HG03558 (cell line): ENCODE measurements around the gene ENDOU.

Source experiments
- ATAC-seq: cut with Tn5 transposase; IDR thresholded peaks from one replicate; pipeline ENCODE4 v1.9.1; 2021; ENCODE audit warnings: moderate number of reproducible peaks; ENCODE audit not compliant: unreplicated experiment; ENCODE audit errors: extremely low read depth

The ENDOU gene

DNA sequence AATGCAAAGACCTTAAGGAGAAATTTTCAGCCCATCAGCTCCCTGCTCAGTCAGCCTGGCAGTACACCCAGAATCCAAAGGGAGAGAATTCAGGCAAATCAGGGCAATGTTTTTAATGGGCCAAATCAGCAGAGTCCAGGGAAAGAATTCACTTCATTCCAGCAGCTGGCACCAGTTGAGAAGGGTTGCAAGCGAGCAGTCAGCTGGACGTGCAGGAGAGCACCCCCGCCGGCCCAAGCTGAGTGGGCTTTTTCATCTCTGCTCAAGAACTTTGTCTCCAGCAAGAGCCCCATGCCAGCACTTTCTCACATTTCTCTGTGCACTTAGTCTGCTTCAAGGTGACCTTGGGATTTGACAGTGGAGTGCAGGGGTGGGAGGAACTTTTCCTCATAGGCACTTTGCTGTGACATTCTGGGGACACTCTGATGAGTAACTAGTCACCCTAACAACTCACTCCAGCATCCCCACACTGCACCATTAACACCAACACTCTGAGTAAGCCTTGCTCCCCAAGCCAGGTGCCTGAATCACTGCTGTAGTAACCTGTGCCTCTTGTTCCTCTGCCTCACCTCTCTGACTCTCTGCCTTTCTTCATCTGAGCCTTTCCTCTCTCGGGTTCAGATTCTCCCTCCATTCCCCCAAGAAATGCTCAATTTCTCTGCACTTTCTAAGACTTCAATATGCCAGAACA lies 2.2 kb downstream of the ENDOU start:
- ATAC-seq, result no peak

DNA sequence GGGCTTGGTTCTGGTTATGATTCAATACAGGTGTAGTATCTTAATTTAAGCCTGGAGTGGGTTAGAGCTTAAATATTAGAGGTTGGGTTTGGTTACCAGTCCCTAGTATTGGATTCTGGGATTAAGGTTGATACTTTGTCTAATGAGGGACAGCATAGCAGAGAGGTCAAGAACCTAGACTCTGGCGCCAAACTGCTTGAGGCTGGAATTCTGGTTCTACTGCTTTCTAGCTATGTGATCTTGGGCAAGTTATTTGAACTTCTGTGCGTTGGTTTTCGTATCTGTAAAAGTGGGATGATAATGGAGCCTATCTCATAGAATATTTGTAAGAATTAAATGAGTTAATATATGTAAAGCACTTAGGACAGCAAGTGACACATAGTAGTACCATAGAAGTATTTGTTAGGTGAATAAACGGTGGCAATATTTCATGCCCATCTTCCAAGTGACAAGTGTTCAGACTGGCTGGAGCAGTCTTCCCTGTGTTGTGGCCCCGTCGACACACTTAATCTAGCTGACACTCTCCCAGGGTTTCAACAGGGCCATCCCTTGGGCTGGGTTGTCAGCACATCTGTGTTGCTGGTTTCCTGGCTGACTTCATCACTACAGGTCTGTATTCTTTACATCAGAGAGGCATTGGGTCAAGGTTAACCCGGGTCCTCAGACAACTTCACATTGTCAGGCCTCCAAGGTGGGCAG lies 3.0 kb downstream of the ENDOU start:
- no peak for ATAC-seq

- ATAC-seq, result no peak
Measured at GRCh38 chr12:47721431-47721973, 3.8 kb downstream of the ENDOU start.

DNA sequence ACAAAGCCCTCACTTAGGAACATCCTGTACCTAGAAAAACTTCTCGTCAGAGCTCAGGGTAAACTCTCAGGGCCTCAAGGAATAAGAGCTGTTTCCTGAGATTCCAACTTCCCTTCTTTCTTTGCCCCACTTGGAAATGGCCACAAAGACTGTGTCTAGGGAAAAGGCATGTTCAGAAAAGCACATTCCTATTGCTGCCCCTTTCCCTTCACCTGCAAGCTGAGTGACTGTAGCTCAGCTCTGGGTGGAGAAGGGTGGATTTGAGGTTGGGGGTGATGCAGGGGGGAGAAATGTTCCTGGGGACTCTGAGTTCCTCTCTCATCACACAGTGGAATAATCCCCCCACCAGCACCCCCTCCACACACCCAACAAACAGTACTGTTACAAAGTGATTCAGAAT lies 6.8 kb downstream of the ENDOU start:
- ATAC-seq, result no peak

DNA sequence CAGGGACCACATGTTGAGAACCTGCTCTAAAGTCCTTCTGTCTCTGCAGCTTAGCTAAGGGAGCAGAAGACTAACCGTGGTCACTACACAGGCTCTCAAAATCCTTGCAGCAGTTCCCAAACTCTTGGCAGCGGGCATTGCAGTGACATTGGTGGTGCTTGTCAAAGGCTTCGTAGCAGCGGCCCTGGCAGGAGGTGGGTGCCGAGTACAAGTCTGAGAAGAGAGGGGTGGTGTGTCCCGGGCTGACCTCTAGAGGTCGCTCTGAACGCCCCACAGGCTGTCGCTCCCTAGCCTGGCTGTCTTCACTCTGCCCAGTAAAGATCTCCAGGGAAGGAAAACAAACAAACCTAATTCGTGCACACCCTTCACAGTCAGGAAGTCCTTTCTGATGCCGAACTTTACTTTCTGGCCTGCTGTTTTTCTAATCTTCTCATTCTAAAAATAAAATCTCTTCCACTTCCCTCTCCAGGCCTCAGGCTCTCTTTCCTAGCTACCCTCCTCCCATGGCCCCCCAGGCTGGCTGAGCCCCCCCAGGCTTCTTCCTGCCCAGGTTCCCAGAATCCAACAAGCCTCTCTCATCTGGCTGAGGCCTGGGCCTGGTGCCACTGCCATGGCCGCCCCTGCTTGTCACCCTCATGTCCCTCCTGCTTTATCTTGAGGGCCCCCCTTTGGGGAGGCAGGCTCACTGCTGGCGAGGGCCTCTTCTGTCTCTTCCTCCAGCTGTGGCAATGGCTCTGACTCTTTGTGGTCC lies 7.7 kb downstream of the ENDOU start:
- no peak for ATAC-seq

- no peak for ATAC-seq
Measured at GRCh38 chr12:47717046-47717442, 8.2 kb downstream of the ENDOU start.

DNA sequence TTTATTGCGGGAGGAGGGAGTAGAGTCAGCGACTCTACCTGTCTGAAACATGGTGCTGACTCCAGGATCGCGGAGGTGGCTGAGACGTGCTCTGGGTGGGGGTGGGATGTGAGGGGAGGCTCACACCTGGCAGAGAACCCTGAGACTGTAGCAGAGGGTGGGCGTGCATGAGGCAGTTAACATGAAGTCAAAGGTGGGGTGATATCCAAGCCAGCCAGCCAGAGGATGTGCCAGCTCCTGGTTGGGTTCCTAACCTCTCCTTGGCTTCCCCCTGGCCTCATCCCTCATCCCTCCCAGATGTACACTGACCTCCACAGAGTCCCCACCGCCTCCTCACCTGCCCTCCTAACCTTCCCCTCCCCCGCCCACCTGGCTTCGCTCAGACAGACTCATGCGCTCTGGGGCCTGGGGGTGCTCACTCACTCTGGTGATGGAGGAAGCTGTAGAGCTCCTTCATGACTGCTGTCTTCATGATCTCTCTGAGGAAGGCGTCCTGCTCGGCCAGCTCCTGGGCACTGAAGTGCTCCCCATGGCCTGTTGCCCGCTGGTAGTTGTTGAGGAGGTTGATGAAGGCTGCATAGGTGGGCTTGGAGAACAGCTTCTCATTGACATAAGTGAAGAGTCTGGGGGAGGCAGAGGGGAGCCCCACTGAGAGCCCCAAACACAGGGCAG lies 9.3 kb downstream of the ENDOU start:
- no peak for ATAC-seq

GRCh38 chr12:47715393-47715876 lies 9.9 kb downstream of the ENDOU start:
- ATAC-seq, result peak; percentile 52

DNA sequence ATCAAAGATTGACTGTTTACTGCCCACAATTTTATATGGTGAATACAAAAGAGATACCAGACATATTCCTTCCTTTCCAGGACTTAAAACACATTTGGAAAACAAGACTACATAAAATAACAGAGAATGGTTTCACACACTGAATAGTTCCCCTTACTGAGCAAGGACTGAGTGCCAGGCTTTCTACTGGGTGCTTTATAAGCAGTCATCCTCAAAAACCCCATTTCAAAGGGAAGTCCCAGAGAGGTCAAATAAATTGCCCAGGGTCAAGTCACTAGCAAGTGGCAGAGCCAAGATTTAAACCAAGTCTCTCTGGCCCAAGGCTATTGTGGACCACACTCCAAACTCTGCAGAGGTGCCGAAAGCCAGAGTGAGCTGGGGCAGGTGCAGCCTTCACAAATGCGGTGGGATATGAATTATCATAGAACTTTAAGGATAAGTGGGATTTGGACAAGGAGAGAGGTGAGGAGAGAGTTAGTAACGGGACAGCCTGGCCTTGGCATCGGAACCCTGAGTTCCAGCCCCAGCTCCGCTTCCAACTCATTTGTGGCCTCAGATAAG lies 10.4 kb downstream of the ENDOU start:
- no peak for ATAC-seq

- no peak for ATAC-seq
Measured at GRCh38 chr12:47712171-47712570, 13.1 kb downstream of the ENDOU start.

- ATAC-seq, result no peak
Measured at GRCh38 chr12:47711448-47711847, 13.8 kb downstream of the ENDOU start.

- no peak for ATAC-seq
Measured at GRCh38 chr12:47710278-47710677, 15.0 kb downstream of the ENDOU start.

DNA sequence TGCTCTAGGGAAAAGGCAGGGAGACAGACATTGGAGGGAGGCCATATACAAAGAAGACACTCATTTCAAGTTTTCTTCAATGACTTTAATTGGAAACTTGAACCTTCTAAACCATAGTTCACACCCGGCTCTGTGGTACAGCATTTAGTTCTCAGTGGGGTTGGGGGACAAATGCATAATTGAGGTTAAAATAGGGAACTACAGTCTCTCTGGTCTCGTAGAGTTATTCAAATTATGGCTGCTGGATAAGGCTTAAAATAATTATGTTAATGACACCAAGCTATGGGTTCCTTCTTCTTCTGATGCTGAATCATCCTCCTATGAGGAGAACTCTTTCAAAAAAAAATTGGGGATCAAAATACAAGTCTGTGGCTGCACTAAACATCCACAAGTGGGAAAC lies 15.6 kb downstream of the ENDOU start:
- ATAC-seq, result no peak

DNA sequence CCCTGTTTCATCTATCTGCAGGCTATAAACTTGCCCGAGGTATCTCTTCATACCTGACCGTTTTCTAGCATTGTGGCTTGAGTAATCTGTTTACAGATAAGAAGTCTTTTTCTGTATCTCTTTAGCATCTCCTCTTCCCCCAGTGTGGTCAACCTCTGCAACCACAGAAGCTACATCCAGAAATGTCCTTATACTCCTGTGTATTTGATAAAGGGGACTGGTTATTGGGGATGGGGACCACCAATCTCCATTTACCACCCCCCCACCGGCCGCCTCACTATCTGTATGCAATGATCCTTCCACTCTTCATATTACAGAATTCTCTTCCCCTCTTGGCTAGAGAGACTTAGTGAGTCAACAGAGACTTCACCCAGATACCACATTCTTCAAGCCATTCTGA lies 16.1 kb downstream of the ENDOU start:
- no peak for ATAC-seq

- no peak for ATAC-seq
Measured at GRCh38 chr12:47707905-47708543, 17.3 kb downstream of the ENDOU start.

- ATAC-seq, result no peak
Measured at GRCh38 chr12:47707355-47707754, 17.9 kb downstream of the ENDOU start.

GRCh38 chr12:47705566-47706425 lies 19.5 kb downstream of the ENDOU start, which contains the start of gene RPAP3:
TSS of gene RPAP3 (minus strand) at chr12:47706030. CDS start at chr12:47702840, 3,190 bp downstream.
- peak; percentile 46 for ATAC-seq

DNA sequence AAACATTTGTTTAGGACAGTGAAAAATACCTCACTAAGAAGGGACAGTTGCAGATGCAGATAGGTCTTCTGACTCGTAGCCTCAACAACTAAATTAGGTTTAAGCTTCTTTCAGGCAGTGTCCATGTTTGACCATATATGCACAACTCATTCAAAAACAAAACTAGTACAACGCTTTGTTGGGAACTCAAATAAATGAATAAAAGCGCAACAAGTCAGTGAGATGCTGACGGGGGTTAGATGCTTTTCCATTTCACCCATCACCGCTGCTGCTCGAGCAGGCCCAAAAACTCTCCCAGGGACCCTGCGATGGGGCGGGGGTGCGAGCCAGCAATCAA lies 20.1 kb downstream of the ENDOU start:
- ATAC-seq, result no peak

- ATAC-seq, result no peak
Measured at GRCh38 chr12:47704719-47705118, 20.6 kb downstream of the ENDOU start.
